ENCODE results near the gene ENKD1. TPM values are rescaled to one million over a fixed set of nuclear protein-coding genes. Genes with fewer than 3 reads are reported as not detected.
A peak's percentile ranks its signal among the peaks of the same experiment; 100 is the strongest.

ENKD1 gene
- total RNA-seq, 2 donors from 2014 or later = 68.0 to 91.0 TPM

DNA sequence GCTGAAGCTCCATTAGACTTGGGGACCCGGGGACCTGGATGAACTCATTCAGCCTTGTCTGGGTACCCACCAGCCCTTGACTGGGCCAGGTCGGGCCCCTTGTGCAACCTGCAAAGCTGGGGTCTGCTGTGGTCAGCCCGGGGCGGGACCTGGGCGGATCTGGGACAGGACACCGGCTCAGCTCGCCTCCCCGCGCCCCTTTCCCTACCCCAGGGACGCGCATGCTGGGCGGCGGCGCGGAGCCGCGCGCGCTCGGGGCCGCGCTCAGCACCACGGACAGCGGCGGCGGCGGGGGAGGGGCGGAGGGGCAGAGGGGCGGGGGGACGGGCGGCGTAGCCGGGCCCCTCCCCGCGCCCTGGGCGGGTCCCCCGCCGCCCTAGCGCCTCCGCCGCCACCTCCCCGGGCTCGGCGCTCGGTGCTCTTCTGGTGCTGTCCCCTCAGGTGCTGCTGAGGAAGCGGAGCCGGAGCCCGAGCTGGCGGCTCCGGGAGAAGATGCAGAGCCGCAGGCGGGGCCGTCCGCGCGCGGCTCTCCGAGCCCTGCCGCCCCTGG, 13.9 kb downstream of the ENKD1 start:
- no peak overlapping the region for H3K4me3 ChIP-seq
- H3K36me3 ChIP-seq (replicated peaks in 1 of 2; ENCODE audit: insufficient read depth in 1 of 2, low read depth in 2 of 2) = no peaks in the 10 kb centered on the region
- DNase-seq (peak in 1 of 4 donors; percentile 51), ATAC-seq (peak; percentile 74)
- H3K27ac ChIP-seq = no peak overlapping the region
- H3K9me3 ChIP-seq = no peaks in the 10 kb centered on the region
- WGBS, 2 donors = 0 to 13% methylated on average over 15 to 59 of the region's 59 CpGs
- peaks cover 16% of the 10 kb centered on the region for H3K4me1 ChIP-seq
- TF ChIP-seq, protein P1, sequence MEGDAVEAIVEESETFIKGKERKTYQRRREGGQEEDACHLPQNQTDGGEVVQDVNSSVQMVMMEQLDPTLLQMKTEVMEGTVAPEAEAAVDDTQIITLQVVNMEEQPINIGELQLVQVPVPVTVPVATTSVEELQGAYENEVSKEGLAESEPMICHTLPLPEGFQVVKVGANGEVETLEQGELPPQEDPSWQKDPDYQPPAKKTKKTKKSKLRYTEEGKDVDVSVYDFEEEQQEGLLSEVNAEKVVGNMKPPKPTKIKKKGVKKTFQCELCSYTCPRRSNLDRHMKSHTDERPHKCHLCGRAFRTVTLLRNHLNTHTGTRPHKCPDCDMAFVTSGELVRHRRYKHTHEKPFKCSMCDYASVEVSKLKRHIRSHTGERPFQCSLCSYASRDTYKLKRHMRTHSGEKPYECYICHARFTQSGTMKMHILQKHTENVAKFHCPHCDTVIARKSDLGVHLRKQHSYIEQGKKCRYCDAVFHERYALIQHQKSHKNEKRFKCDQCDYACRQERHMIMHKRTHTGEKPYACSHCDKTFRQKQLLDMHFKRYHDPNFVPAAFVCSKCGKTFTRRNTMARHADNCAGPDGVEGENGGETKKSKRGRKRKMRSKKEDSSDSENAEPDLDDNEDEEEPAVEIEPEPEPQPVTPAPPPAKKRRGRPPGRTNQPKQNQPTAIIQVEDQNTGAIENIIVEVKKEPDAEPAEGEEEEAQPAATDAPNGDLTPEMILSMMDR (IDR thresholded peaks at IDR 0.05) = no peak
- TF ChIP-seq POLR2A (IDR thresholded peaks at IDR 0.05) = no peak
- peaks cover 0 to 13% of the 10 kb centered on the region in 2 donors for H3K27me3 ChIP-seq
- intact Hi-C loops (cut with DNase I) = no loop called here

DNA sequence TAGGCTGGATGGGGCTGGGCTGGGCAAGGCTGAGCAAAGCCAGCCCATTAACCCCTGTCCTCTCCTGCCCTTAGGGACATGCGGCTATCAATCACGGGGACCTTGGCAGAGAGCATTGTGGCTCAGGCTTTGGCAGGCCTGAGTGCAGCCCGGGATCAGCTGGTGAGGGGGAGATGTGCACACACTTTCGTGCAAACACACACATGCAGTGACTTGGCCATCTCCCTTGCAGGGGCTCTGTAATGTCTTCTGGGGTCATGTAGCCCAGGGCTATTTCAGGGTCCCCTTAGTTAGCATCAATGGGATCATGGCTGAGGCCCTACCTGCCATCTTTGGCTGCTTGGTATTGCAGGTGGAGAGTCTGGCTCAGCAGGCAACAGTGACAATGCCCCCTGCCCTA, 14.7 kb downstream of the ENKD1 start:
- intact Hi-C loops (cut with DNase I) = no loop called here
- 80 to 84% methylated on average over 1 to 4 of the region's 4 CpGs for WGBS, 2 donors
- no peak for DNase-seq

DNA sequence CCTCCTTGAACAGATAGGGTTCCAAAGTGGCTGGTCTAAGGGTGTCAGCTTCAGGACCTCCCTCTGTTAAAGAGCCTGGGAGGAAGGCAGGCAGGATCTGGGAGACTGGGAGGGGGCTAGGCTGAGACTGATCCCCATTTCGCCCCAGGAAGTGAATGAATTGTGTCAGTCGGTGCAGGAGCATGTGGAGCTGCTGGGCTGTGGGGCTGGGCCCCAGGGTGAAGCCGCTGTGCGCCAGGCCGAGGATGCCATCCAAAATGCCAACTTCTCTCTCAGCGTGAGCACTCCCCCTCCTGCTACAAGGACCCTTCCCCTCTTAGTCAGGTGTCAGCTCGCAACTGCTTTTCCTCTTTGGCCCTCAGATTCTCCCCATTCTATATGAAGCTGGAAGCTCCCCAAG, 15.5 kb downstream of the ENKD1 start:
- no peak for ATAC-seq
- Histone ChIP-seq H3K4me3 (no peak overlapping the region), H3K9me3 (no peaks in the 10 kb centered on the region), H3K36me3 (replicated peaks in 1 of 2; ENCODE audit: insufficient read depth in 1 of 2, low read depth in 2 of 2) (no peaks in the 10 kb centered on the region), H3K4me1 (peaks cover 16% of the 10 kb centered on the region), H3K27ac (no peak overlapping the region), H3K27me3 (peaks cover 0 to 13% of the 10 kb centered on the region in 2 donors)
- intact Hi-C loops (cut with DNase I) = no loop called here
- no peak for DNase-seq
- 92 to 95% methylated on average over 5 to 7 of the region's 7 CpGs for WGBS, 2 donors
- no peak for TF ChIP-seq POLR2A (IDR thresholded peaks at IDR 0.05)

More for the DNA sequence above, 14.7 kb downstream of the ENKD1 start:
- ATAC-seq = no peak
- no peaks in the 10 kb centered on the region for H3K36me3 ChIP-seq (replicated peaks in 1 of 2; ENCODE audit: insufficient read depth in 1 of 2, low read depth in 2 of 2)
- H3K27ac ChIP-seq = no peak overlapping the region
- H3K27me3 ChIP-seq = peaks cover 0 to 13% of the 10 kb centered on the region in 2 donors
- H3K4me3 ChIP-seq = no peak overlapping the region
- no peaks in the 10 kb centered on the region for H3K9me3 ChIP-seq
- peaks cover 16% of the 10 kb centered on the region for H3K4me1 ChIP-seq
- TF ChIP-seq POLR2A (IDR thresholded peaks at IDR 0.05) = no peak
- TF ChIP-seq, protein P1 (IDR thresholded peaks at IDR 0.05) = no peak

DNA sequence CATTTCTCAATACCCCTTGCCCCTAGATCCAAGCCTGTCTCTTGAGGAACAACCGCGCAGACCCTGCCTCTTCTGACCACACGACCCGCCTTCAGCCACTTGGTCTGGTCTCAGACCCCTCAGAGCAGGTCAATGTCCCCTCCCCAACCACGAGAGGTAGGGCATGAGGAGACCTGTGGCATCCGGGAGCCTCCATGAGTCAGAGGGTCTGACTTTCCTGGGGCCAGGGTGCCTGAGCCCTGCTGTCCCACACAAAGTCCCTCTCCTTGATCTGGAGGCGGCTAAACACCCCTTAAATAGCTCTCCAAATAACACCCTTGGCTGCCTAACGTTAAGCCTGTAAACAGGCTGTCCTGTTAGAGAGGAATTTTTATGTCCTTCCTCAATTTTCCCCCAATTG, 16.5 kb downstream of the ENKD1 start:
- H3K4me3 ChIP-seq = no peak overlapping the region
- H3K9me3 ChIP-seq = no peaks in the 10 kb centered on the region
- 70 to 76% methylated on average over 7 to 8 of the region's 8 CpGs for WGBS, 2 donors
- no peaks in the 10 kb centered on the region for H3K36me3 ChIP-seq (replicated peaks in 1 of 2; ENCODE audit: insufficient read depth in 1 of 2, low read depth in 2 of 2)
- peaks cover 19% of the 10 kb centered on the region for H3K4me1 ChIP-seq
- TF ChIP-seq POLR2A (IDR thresholded peaks at IDR 0.05) = no peak
- TF ChIP-seq, protein P1 (IDR thresholded peaks at IDR 0.05) = no peak
- intact Hi-C loops (cut with DNase I) = no loop called here
- H3K27ac ChIP-seq = no peak overlapping the region
- DNase-seq = no peak
- no peak for ATAC-seq
- H3K27me3 ChIP-seq = peaks cover 0 to 13% of the 10 kb centered on the region in 2 donors

DNA sequence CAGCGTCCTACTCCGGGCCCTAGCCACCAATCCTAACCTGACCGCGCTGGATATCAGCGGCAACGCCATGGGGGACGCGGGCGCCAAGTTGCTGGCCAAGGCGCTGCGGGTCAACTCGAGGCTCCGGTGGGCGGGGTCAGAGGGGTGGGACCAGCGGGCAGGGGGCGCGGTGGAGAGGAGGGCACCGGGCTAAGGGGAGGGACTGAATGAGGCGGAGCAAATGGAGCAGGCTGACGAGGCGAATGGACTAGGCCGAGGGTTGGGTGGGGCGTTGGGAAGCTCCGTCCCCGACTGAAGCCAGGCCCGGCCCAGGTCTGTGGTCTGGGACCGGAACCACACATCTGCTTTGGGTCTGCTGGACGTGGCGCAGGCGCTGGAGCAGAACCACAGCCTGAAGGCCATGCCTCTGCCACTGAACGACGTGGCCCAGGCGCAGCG, 17.0 kb downstream of the ENKD1 start:
- H3K4me3 ChIP-seq = no peak overlapping the region
- DNase-seq (no peak), ATAC-seq (no peak)
- no peak overlapping the region for H3K27ac ChIP-seq
- 31 to 84% methylated on average over 4 to 32 of the region's 34 CpGs for WGBS, 2 donors
- intact Hi-C loops (cut with DNase I) = no loop called here
- H3K27me3 ChIP-seq = peaks cover 0 to 12% of the 10 kb centered on the region in 2 donors
- TF ChIP-seq, protein P1 (IDR thresholded peaks at IDR 0.05) = no peak
- TF ChIP-seq POLR2A (IDR thresholded peaks at IDR 0.05) = no peak
- peaks cover 24% of the 10 kb centered on the region for H3K4me1 ChIP-seq
- H3K9me3 ChIP-seq = no peaks in the 10 kb centered on the region
- no peaks in the 10 kb centered on the region for H3K36me3 ChIP-seq (replicated peaks in 1 of 2; ENCODE audit: insufficient read depth in 1 of 2, low read depth in 2 of 2)
